MM.1S (cell line): Measurements from ENCODE around the gene CBLB.

ENCODE experiments used
- DNase-seq: peaks from one replicate; pipeline ENCODE4 v3.0.0-alpha.2; 2015
- H2AFZ ChIP-seq: fragments of 300-600 bp; sonication (generic); 2 replicates; pipeline ENCODE4 v1.6.0; 2016; ENCODE audit warnings: antibody characterized with exemption, low read length
- H3F3A ChIP-seq: fragments of 300-600 bp; sonication (generic); 2 replicates; pipeline ENCODE4 v1.6.1; 2016; ENCODE audit warnings: mild to moderate bottlenecking, antibody characterized with exemption, low read length, moderate library complexity, mixed read lengths; ENCODE audit not compliant: insufficient read depth
- H3K27ac ChIP-seq: fragments of 300-600 bp; sonication (generic); 2 replicates; pipeline ENCODE4 v1.5.1; 2016; ENCODE audit warnings: mild to moderate bottlenecking, low read length
- H3K27me3 ChIP-seq: fragments of 300-600 bp; sonication (generic); replicated peaks from 2 replicates; pipeline ENCODE4 v1.6.0; 2016; ENCODE audit warnings: low read length; ENCODE audit not compliant: insufficient read depth
- H3K36me3 ChIP-seq: fragments of 300-600 bp; sonication (generic); replicated peaks from 2 replicates; pipeline ENCODE4 v1.6.1; 2016; ENCODE audit warnings: mild to moderate bottlenecking, low read length, mixed read lengths; ENCODE audit not compliant: insufficient read depth
- H3K4me1 ChIP-seq: fragments of 300-600 bp; sonication (generic); 2 replicates; pipeline ENCODE4 v1.6.1; 2016; ENCODE audit warnings: low read length, mixed read lengths
- H3K4me2 ChIP-seq: fragments of 300-600 bp; sonication (generic); 2 replicates; pipeline ENCODE4 v1.6.0; 2016; ENCODE audit warnings: low read depth, low read length
- H3K4me3 ChIP-seq: fragments of 300-600 bp; sonication (generic); 2 replicates; pipeline ENCODE4 v1.5.1; 2016; ENCODE audit warnings: low read length, mixed read lengths
- H3K79me2 ChIP-seq: fragments of 300-600 bp; sonication (generic); 2 replicates; pipeline ENCODE4 v1.6.1; 2016; ENCODE audit warnings: mixed run types, low read length, mixed read lengths
- H3K9ac ChIP-seq: fragments of 300-600 bp; sonication (generic); 2 replicates; pipeline ENCODE4 v1.6.1; 2016; ENCODE audit warnings: low read length, mixed read lengths
- H3K9me2 ChIP-seq: fragments of 300-600 bp; sonication (generic); replicated peaks from 2 replicates; pipeline ENCODE4 v1.6.1; 2016; ENCODE audit warnings: mild to moderate bottlenecking, low read length, mixed read lengths; ENCODE audit not compliant: insufficient read depth
- H3K9me3 ChIP-seq: fragments of 300-600 bp; sonication (generic); replicated peaks from 2 replicates; pipeline ENCODE4 v1.6.1; 2016; ENCODE audit warnings: mild to moderate bottlenecking, low read length, mixed read lengths; ENCODE audit not compliant: insufficient read depth
- H4K20me1 ChIP-seq: fragments of 300-600 bp; sonication (generic); 2 replicates; pipeline ENCODE4 v1.6.1; 2016; ENCODE audit warnings: mild to moderate bottlenecking, low read length, moderate library complexity, mixed read lengths; ENCODE audit not compliant: insufficient read depth
- EZH2 ChIP-seq: fragments of 300-600 bp; sonication (generic); optimal IDR thresholded peaks from 2 replicates; pipeline ENCODE3; 2017; ENCODE audit warnings: low read depth, mild to moderate bottlenecking, antibody characterized with exemption, low read length, mixed read lengths
- EZH2phosphoT487 ChIP-seq: fragments of 300-600 bp; sonication (generic); IDR thresholded peaks from 2 replicates; pipeline ENCODE4 v1.6.1; 2018; ENCODE audit warnings: antibody characterized with exemption, low read length
- TF ChIP-seq, protein P1 (sequence below): fragments of 300-600 bp; sonication (generic); IDR thresholded peaks from 2 replicates; pipeline ENCODE4 v1.5.1; 2016; ENCODE audit warnings: antibody characterized with exemption, low read length, mixed read lengths

Gene CBLB

DNA sequence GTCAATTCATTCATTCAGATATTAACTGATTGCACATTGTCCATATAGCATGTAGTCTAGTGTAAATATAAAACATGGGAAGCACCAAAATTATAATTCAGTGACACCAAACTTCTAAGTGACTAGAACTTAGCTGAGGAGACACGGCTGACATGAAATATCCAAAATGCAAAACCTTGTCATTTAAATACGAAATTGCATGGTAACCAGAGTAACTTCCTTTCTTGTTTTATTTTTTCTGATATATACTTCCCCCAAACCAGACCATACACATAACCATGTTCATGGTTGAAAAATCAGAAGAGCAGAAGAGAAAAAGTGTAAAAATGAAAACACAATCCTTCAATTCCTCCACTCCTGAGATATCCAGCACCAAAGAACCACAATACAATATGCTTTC lies 38.0 kb downstream of the CBLB start:
- Histone ChIP-seq H3K27me3 (no peaks in the 10 kb centered on the region), H3F3A (no peaks in the 10 kb centered on the region), H3K36me3 (no peaks in the 10 kb centered on the region), H3K9me3 (no peaks in the 10 kb centered on the region), H4K20me1 (no peaks in the 10 kb centered on the region), H3K9ac (no peak overlapping the region), H3K9me2 (no peaks in the 10 kb centered on the region), H2AFZ (no peak overlapping the region), H3K27ac (no peak overlapping the region), H3K79me2 (no peaks in the 10 kb centered on the region), H3K4me3 (no peak overlapping the region), H3K4me1 (no peaks in the 10 kb centered on the region), H3K4me2 (no peak overlapping the region)
- TF ChIP-seq EZH2 (no peak), EZH2phosphoT487 (no peak)
- TF ChIP-seq, protein P1, sequence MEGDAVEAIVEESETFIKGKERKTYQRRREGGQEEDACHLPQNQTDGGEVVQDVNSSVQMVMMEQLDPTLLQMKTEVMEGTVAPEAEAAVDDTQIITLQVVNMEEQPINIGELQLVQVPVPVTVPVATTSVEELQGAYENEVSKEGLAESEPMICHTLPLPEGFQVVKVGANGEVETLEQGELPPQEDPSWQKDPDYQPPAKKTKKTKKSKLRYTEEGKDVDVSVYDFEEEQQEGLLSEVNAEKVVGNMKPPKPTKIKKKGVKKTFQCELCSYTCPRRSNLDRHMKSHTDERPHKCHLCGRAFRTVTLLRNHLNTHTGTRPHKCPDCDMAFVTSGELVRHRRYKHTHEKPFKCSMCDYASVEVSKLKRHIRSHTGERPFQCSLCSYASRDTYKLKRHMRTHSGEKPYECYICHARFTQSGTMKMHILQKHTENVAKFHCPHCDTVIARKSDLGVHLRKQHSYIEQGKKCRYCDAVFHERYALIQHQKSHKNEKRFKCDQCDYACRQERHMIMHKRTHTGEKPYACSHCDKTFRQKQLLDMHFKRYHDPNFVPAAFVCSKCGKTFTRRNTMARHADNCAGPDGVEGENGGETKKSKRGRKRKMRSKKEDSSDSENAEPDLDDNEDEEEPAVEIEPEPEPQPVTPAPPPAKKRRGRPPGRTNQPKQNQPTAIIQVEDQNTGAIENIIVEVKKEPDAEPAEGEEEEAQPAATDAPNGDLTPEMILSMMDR, result no peak
- no peak for DNase-seq

DNA sequence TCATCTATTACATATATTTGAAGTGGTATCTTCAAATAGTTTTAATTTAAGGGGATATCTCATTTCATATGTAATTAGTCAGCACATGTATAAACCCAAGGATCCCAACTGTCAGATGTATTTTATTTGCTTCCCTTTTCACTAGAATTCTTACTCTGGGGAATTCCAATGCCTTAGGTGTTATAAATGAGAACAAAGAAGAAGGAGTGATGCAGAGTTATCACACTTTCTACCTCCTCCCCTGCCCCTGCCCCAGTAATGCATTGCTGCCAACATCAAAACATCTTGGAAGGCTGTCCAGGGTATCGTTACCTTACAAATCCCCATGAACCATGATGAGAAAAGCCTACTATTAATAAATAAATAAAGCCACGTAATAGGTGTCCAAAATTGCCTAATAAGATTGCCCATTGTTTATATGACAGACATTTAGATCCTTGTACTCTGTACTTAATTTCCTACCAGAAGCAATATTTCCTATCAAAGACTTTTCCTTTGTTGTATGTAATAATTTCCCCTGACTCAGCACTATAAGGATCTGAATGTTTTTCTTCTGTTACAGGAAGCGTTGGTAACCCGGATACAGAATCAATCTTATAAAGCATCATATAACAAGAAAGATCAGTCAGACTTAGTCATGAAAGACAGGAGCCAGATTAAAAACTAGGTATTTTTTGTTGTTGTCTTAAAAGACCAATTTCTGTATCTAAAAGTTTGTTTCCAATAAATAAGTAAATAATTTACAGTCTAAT lies 38.8 kb downstream of the CBLB start:
- H3K27ac ChIP-seq, result no peak overlapping the region
- DNase-seq, result no peak
- H3K4me1 ChIP-seq, result no peaks in the 10 kb centered on the region
- no peaks in the 10 kb centered on the region for H3K9me2 ChIP-seq
- H3K9ac ChIP-seq, result no peak overlapping the region
- H2AFZ ChIP-seq, result no peak overlapping the region
- H3K9me3 ChIP-seq, result no peaks in the 10 kb centered on the region
- no peaks in the 10 kb centered on the region for H3K36me3 ChIP-seq
- H3K4me3 ChIP-seq, result no peak overlapping the region
- no peak for TF ChIP-seq EZH2
- TF ChIP-seq, protein P1, result no peak
- TF ChIP-seq EZH2phosphoT487, result no peak
- H3K4me2 ChIP-seq, result no peak overlapping the region
- no peaks in the 10 kb centered on the region for H3K27me3 ChIP-seq
- H4K20me1 ChIP-seq, result no peaks in the 10 kb centered on the region
- no peaks in the 10 kb centered on the region for H3F3A ChIP-seq
- no peaks in the 10 kb centered on the region for H3K79me2 ChIP-seq

DNA sequence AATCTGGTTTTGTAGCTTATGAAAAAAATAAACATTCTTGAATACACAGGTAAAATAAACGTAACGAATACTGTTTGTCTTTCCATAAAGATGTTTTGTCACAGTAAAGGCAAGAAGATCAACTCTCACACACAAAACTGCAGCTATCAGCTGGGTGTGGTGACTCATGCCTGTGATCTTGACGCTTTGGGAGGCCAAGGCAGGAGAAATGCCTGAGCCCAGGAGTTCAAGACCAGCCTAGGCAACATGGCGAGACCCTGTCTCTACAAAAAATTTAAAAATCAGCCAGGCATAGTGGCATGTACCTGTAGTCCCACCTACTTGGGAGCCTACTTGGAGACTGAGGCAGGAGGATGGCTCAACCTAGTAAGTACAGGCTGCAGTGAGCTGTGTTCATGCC lies 39.6 kb downstream of the CBLB start:
- Histone ChIP-seq H3K9ac (no peak overlapping the region), H3K4me2 (no peak overlapping the region), H4K20me1 (no peaks in the 10 kb centered on the region), H3F3A (no peaks in the 10 kb centered on the region), H3K36me3 (no peaks in the 10 kb centered on the region), H3K4me1 (no peaks in the 10 kb centered on the region), H3K9me3 (no peaks in the 10 kb centered on the region), H2AFZ (no peak overlapping the region), H3K27me3 (no peaks in the 10 kb centered on the region), H3K4me3 (no peak overlapping the region), H3K9me2 (no peaks in the 10 kb centered on the region), H3K79me2 (no peaks in the 10 kb centered on the region), H3K27ac (no peak overlapping the region)
- TF ChIP-seq EZH2 (no peak), EZH2phosphoT487 (no peak)
- TF ChIP-seq, protein P1, result no peak
- no peak for DNase-seq
